Activated CD4-positive, CD25-positive, alpha-beta regulatory T cell treated with anti-CD3 and anti-CD28 coated beads, Interleukin-2, amount 50 U/mL, for 24 hours (primary cell): Measurements from ENCODE around the gene ALDOA.

ENCODE experiments used
- ATAC-seq, 2 donors: fragments of 150-1000 bp; cut with Tn5 transposase; one replicate each; pipeline ENCODE4 v1.10.0; 2021; ENCODE audit warnings: mild to moderate bottlenecking in 1 of 2, moderate library complexity in 1 of 2

ALDOA gene

GRCh38 chr16:30046178-30046577, 19.4 kb upstream of the ALDOA start:
- ATAC-seq = no peak

GRCh38 chr16:30046588-30046987, 19.0 kb upstream of the ALDOA start:
- ATAC-seq = no peak

- no peak for ATAC-seq
Measured at GRCh38 chr16:30049871-30050270, 15.7 kb upstream of the ALDOA start.

- no peak for ATAC-seq
Measured at GRCh38 chr16:30051518-30051917, 14.0 kb upstream of the ALDOA start.

GRCh38 chr16:30052671-30053372, 12.7 kb upstream of the ALDOA start:
- ATAC-seq = peak; percentile 81 to 82

GRCh38 chr16:30053376-30054015, 12.1 kb upstream of the ALDOA start:
- no peak for ATAC-seq

- ATAC-seq = no peak
Measured at GRCh38 chr16:30054451-30054850, 11.1 kb upstream of the ALDOA start.

- ATAC-seq = peak; percentile 68 to 72
Measured at GRCh38 chr16:30054959-30055553, 10.5 kb upstream of the ALDOA start.

- ATAC-seq = no peak
Measured at GRCh38 chr16:30060346-30060745, 5.2 kb upstream of the ALDOA start.

- no peak for ATAC-seq
Measured at GRCh38 chr16:30060836-30061554, 4.6 kb upstream of the ALDOA start.

GRCh38 chr16:30063278-30063892, 2.2 kb upstream of the ALDOA start:
- no peak for ATAC-seq

GRCh38 chr16:30063893-30064728, 1.4 kb upstream of the ALDOA start:
- ATAC-seq = peak; percentile 23 to 29

GRCh38 chr16:30064729-30065101, 845 bp upstream of the ALDOA start:
- no peak for ATAC-seq

GRCh38 chr16:30065943-30066760, 592 bp downstream of the ALDOA start:
- ATAC-seq = no peak

GRCh38 chr16:30066761-30067583, 1.4 kb downstream of the ALDOA start:
- ATAC-seq = no peak

GRCh38 chr16:30067584-30067916, 2.0 kb downstream of the ALDOA start:
- ATAC-seq = no peak

- no peak for ATAC-seq
Measured at GRCh38 chr16:30068333-30068732, 2.8 kb downstream of the ALDOA start.

- ATAC-seq = no peak
Measured at GRCh38 chr16:30068750-30069610, 3.4 kb downstream of the ALDOA start.
